Bone marrow (tissue), 2 donors: Measurements from ENCODE around the gene SLC35F3.
"Not testable (repeated sequence)": the region's sequence is repeated elsewhere in the genome, so short reads cannot be mapped to it uniquely, and the experiment has no call there.

Experiments
- DNase-seq, 2 donors: peaks; one replicate each; lab custom pipeline; 2025; lab: John Stamatoyannopoulos, UW

Gene SLC35F3

GRCh38 chr1:233904633-233905415 is at the start of gene SLC35F3:
Gene SLC35F3, plus strand, starts transcription at chr1:233904676.
- DNase-seq = no peak

DNA sequence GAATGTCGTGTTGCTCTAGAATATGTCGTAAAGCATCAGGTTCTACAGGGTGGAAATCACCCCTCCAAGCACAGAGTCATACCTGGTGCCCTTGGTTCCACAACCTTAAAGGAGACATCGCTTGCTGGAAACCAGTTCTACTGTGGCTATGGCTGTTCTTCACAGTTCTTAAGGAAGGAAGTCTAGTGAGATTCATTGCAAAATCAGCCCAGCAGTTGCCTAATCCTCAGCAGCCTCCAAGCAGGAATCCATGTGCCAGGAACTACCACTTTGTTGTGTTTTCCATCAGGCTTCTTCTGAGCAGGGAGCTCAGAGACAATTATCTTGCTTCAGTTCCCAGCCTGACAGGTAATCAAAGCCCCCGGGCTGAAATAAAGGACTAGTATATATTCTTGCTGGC is 45.0 kb upstream of the SLC35F3 start:
- DNase-seq = no peak

- DNase-seq = no peak
Measured at GRCh38 chr1:233863901-233864545, 40.5 kb upstream of the SLC35F3 start.

DNA sequence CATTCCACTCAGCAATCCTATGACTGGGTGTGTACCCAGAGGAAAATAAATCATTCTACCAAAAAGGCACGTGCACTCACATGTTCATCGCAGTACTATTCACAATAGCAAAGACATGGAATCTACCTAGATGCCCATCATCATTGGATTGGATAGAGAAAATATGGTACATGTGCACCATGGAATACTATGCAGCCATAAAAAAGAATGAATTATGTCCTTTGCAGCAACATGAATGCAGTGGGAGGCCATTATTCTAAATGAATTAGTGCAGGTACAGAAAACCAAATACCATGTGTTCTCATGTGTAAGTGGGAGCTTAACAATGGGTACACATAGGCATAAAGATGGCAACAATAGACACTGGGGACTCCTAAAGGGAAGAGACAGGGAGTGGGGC is 39.9 kb upstream of the SLC35F3 start:
- no peak for DNase-seq

- no peak for DNase-seq
Measured at GRCh38 chr1:233865216-233865615, 39.3 kb upstream of the SLC35F3 start.

GRCh38 chr1:233865902-233866301 is 38.6 kb upstream of the SLC35F3 start:
- no peak for DNase-seq

- no peak for DNase-seq
Measured at GRCh38 chr1:233867028-233867427, 37.4 kb upstream of the SLC35F3 start.

DNA sequence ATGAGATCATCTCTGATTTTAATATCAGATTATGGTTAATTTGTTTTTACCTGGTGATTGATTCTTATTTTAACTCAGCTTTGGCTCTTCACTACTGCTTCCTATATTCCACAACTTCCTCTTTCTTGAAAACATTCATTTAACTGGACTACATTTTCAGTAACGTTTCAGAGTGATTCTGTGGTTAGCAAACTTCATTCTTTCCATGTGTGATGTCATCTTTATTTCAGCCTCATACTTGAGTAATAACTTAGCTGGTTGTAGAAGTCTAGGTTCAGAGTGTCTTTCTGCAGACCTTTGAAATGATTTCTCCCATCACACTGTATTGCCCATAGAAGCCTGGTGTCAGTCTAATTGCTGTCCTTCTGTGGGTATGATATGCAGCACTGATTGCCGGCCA is 36.0 kb upstream of the SLC35F3 start:
- DNase-seq = no peak

GRCh38 chr1:233869680-233870079 is 34.8 kb upstream of the SLC35F3 start:
- no peak for DNase-seq

GRCh38 chr1:233873666-233874065 is 30.8 kb upstream of the SLC35F3 start:
- no peak for DNase-seq

DNA sequence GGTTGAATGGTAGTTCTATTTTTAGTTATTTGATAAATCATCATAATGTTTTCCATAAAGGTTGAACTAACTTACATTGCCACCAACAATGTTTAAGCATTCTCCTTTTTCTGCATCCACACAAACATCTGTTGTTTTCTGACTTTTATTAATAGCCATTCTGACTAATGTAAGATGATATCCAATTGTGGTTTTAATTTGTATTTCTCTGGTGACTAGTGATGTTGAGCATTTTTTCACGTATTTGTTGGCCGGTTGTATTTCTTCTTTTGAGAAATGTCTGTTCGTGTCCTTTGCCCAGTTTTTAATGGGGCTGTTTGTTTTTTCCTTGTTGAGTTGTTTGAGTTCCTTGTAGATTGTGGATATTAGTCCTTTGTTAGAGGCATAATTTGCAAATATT is 24.6 kb upstream of the SLC35F3 start:
- no peak for DNase-seq

DNA sequence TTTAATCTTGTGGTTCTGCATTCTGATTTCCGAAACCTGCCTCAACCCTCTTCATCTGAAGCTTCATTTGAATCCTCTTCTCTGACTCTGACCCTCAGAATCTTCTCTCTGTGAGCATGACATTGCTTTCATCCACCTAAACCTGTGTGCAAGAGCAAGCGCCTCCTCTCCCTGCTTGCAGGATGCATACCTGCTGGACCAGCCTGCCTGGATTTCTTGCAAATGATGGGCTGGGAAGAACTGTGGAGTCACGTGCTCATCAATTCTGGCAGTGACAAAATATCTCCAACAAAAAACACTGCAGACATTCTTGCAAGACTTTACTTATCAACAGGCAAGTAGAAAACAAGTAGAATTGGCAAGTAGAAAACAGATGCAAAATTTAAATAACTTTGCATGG is 20.8 kb upstream of the SLC35F3 start:
- no peak for DNase-seq

DNA sequence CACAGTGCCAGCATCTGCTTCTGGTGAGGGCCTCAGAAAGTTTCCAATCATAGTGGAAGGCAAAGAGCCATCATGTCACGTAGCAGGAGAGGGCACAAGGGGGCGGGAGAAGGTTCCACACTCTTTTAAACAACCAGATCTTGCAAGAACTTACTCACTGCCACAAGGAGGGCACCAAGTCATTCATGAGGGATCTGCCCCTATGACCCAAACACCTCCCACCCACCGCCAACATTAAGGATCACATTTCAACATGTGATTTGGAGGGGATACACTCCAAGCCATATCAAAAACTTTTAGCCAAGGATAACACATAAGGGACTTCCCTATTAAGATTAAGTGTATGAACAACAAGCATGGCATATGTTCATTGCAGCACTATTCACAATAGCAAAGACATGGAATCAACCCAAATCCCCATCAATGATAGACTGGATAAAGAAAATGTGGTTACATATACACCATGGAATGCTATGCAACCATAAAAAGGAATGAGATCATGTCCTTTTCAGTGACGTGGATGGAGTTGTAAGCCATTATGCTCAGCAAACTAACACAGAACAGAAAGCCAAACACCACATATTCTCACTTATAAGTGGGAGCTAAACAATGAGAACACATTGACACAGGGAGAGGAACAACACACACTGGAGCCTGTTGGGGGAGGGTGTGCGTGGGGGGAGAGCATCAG is 19.9 kb upstream of the SLC35F3 start:
- no peak for DNase-seq

- DNase-seq = no peak
Measured at GRCh38 chr1:233885196-233885920, 19.1 kb upstream of the SLC35F3 start.

- not testable (repeated sequence) for DNase-seq
Measured at GRCh38 chr1:233891151-233891550, 13.3 kb upstream of the SLC35F3 start.

GRCh38 chr1:233897325-233898162 is 6.9 kb upstream of the SLC35F3 start:
- DNase-seq = no peak

DNA sequence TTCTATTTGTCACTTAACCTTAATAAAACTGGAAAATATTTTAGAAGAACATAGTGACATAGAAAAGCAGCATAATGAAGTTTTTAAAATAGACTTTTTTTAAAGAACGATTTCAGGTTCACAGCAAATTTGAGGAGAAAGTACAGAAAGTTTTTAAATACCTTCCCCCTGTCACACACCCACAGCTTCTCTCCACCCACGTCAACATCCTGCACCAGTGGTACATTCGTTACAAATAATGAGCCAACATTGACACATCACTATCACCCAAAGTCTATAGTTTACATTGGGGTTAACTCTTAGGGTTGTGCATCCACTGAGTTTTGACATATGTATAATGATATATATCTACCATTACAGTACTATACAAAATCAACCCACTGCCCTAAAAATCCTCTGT is 3.0 kb upstream of the SLC35F3 start:
- DNase-seq = no peak

- DNase-seq = no peak
Measured at GRCh38 chr1:233905416-233906051, 1.1 kb downstream of the SLC35F3 start.

DNA sequence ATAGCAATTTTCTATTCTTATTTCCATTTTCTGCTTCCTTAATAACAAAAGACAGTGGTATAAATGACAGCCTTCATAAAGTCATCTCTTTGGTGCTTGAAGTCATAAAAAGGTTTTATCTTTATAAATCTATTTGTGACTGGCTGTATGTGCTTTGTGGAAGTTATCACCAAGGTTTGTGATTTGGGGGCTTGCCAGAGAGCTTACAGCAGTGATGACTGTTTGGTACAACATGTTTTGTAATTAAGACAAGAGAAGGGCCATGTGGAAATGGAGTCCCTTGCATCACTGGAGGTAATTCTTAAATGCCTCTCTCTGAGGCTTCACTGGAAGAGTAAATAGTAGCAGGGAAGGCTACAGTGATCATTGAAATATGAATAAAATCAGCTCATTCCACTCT is 2.7 kb downstream of the SLC35F3 start:
- no peak for DNase-seq

GRCh38 chr1:233908092-233908491 is 3.6 kb downstream of the SLC35F3 start:
- DNase-seq = no peak

GRCh38 chr1:233909195-233909594 is 4.7 kb downstream of the SLC35F3 start:
- no peak for DNase-seq
